Smooth muscle cell (in vitro differentiated cells): ENCODE results near the gene PDE2A. TPM values are rescaled to one million over a fixed set of nuclear protein-coding genes. Genes with fewer than 3 reads are reported as not detected.

Source experiments
- DNase-seq: peaks from one replicate; lab custom pipeline; 2025; ENCODE audit not compliant: unreplicated experiment; lab: John Stamatoyannopoulos, UW
- H2AFZ ChIP-seq: fragments of 200-600 bp; sonication (generic); 2 replicates; pipeline ENCODE4 v1.6.0; 2016; ENCODE audit warnings: antibody characterized with exemption, low read depth, mild to moderate bottlenecking
- H3F3A ChIP-seq: fragments of 200-600 bp; sonication (generic); 2 replicates; pipeline ENCODE4 v1.6.0; 2017; ENCODE audit warnings: antibody characterized with exemption, low read depth
- H3K27ac ChIP-seq: fragments of 200-600 bp; sonication (generic); 2 replicates; pipeline ENCODE4 v1.5.1; 2016; ENCODE audit warnings: low read depth, mild to moderate bottlenecking
- H3K27me3 ChIP-seq: fragments of 200-600 bp; sonication (generic); 2 replicates; pipeline ENCODE4 v1.6.1; 2016; ENCODE audit warnings: low read depth, mild to moderate bottlenecking
- H3K36me3 ChIP-seq: fragments of 200-600 bp; sonication (generic); 2 replicates; pipeline ENCODE4 v1.5.1; 2016; ENCODE audit warnings: low read depth
- H3K4me1 ChIP-seq: fragments of 200-600 bp; sonication (generic); 2 replicates; pipeline ENCODE4 v1.5.1; 2016; ENCODE audit warnings: low read depth
- H3K4me2 ChIP-seq: fragments of 200-600 bp; sonication (generic); 2 replicates; pipeline ENCODE4 v1.6.0; 2016; ENCODE audit warnings: mild to moderate bottlenecking
- H3K4me3 ChIP-seq: fragments of 200-600 bp; sonication (generic); 2 replicates; pipeline ENCODE4 v1.5.1; 2016; ENCODE audit warnings: mild to moderate bottlenecking
- H3K79me2 ChIP-seq: fragments of 200-600 bp; sonication (generic); 2 replicates; pipeline ENCODE4 v1.6.0; 2016; ENCODE audit warnings: low read depth, mild to moderate bottlenecking
- H3K9ac ChIP-seq: fragments of 200-600 bp; sonication (generic); 2 replicates; pipeline ENCODE4 v1.6.0; 2016; ENCODE audit warnings: low read depth
- H3K9me3 ChIP-seq: fragments of 200-600 bp; sonication (generic); replicated peaks from 2 replicates; pipeline ENCODE4 v1.5.1; 2016; ENCODE audit warnings: low read depth
- H4K20me1 ChIP-seq: fragments of 200-600 bp; sonication (generic); 2 replicates; pipeline ENCODE4 v1.6.0; 2016; ENCODE audit warnings: low read depth
- WGBS: methylation state at CpG from one replicate; pipeline ENCODE4 v1.1.7; 2016; ENCODE audit warnings: low lambda C conversion rate; 5-methylcytosine and 5-hydroxymethylcytosine counted together
- polyA plus RNA-seq: library from polyadenylated mRNA; unstranded; fragments of >200 nt; fragmentation: Nextera tagmentation; extraction: Ambion mirVana; gene quantifications from 2 replicates; pipeline ENCODE4 v1.2.1, GENCODE V29; 2016
- total RNA-seq: library from RNA; depleted of rRNA; stranded (reverse); fragments of >200 nt; gene quantifications from 2 replicates; pipeline ENCODE4 v1.2.3, GENCODE V29; 2014
- TF ChIP-seq, protein P1 (sequence below): fragments of 200-600 bp; sonication (generic); IDR thresholded peaks from 2 replicates; pipeline ENCODE4 v1.5.1; 2017; ENCODE audit warnings: borderline replicate concordance, mild to moderate bottlenecking, antibody characterized with exemption; ENCODE audit not compliant: insufficient read depth, poor library complexity, severe bottlenecking

Gene PDE2A
- total and polyA plus RNA-seq, 2 experiments from 2014 or later: 1.0 TPM; not detected in 1

DNA sequence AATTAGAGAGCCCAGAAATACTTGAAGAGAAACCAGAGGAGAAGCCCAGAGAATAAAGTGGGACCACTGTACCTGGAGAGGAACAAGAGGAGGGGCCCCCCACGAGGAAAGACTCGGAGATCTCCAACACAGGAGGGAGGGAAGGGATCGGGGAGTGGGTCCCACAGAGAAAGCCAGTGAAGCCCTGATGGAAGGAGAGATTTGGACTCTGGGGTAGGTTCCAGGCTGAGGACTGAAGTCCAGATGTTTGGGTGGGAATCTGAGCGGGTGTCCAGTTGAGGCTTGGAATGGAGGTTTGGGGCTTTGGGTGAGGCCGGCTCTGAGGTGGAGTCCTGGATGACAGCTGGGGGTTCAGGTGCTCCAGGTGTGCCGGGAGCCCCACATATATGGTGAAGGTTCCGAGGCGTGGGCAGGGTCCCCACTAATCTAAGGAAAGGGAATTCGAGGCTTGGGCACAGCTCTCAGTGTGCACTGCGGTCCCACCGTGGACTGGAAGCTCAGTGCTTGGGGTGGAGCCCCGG lies 32.6 kb downstream of the PDE2A start:
- no peak overlapping the region for H3K27ac ChIP-seq
- H3K9ac ChIP-seq: no peak overlapping the region
- H3K9me3 ChIP-seq: no peaks in the 10 kb centered on the region
- H4K20me1 ChIP-seq: no peaks in the 10 kb centered on the region
- no peak overlapping the region for H2AFZ ChIP-seq
- H3K4me3 ChIP-seq: no peak overlapping the region
- H3K27me3 ChIP-seq: peaks cover 45% of the 10 kb centered on the region
- no peaks in the 10 kb centered on the region for H3F3A ChIP-seq
- H3K4me1 ChIP-seq: peaks cover 5% of the 10 kb centered on the region
- no peak for DNase-seq
- WGBS: 61% methylated on average over 12 of the region's 12 CpGs
- TF ChIP-seq, protein P1, sequence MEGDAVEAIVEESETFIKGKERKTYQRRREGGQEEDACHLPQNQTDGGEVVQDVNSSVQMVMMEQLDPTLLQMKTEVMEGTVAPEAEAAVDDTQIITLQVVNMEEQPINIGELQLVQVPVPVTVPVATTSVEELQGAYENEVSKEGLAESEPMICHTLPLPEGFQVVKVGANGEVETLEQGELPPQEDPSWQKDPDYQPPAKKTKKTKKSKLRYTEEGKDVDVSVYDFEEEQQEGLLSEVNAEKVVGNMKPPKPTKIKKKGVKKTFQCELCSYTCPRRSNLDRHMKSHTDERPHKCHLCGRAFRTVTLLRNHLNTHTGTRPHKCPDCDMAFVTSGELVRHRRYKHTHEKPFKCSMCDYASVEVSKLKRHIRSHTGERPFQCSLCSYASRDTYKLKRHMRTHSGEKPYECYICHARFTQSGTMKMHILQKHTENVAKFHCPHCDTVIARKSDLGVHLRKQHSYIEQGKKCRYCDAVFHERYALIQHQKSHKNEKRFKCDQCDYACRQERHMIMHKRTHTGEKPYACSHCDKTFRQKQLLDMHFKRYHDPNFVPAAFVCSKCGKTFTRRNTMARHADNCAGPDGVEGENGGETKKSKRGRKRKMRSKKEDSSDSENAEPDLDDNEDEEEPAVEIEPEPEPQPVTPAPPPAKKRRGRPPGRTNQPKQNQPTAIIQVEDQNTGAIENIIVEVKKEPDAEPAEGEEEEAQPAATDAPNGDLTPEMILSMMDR: no peak
- H3K36me3 ChIP-seq: no peaks in the 10 kb centered on the region
- H3K4me2 ChIP-seq: peak overlapping the region; percentile 96
- no peaks in the 10 kb centered on the region for H3K79me2 ChIP-seq

DNA sequence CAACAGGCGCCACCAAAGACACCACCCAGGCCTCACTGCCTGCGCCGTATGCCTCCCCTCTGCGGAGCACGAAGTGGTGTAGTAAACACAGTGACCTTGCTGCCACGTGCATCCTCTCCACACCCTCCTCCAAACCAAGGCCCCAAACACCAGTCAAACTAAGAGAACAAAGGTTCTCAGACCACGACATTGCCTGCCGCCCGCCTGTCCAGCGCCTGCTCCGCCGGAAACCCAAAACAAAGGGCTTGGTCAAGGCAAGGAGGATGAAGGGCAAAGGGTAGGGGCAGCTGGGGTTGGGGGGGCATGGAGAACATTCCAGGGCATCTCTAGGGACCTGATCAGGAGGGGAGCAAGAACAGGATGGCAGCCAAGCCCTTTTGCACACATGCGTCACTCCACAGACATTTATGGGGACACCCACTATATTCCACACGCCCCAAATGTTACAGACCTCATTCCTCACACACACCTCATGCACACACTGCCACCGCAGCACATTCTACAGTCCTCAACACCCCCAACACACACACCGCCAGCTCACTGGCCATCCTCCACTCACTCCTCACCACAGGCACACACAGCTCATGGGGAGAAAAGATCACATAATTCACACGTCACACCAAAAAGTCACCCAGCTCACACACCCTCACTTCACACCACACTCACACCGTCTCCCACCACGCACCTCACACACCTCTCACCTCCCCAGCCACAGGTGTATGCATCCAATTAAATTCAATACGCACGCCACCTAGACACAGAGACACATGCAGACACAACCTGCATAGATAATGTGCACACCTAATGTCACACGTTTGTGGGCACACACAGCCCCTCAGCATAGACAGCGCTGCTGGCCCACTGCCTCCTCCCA lies 34.5 kb downstream of the PDE2A start:
- 90% methylated on average over 23 of the region's 23 CpGs for WGBS
- no peaks in the 10 kb centered on the region for H3F3A ChIP-seq
- H2AFZ ChIP-seq: no peak overlapping the region
- no peaks in the 10 kb centered on the region for H3K79me2 ChIP-seq
- H3K4me2 ChIP-seq: no peak overlapping the region
- no peak overlapping the region for H3K9ac ChIP-seq
- TF ChIP-seq, protein P1: no peak
- peaks cover 5% of the 10 kb centered on the region for H3K4me1 ChIP-seq
- DNase-seq: no peak
- no peaks in the 10 kb centered on the region for H4K20me1 ChIP-seq
- H3K27ac ChIP-seq: no peak overlapping the region
- no peak overlapping the region for H3K4me3 ChIP-seq
- H3K36me3 ChIP-seq: no peaks in the 10 kb centered on the region
- no peaks in the 10 kb centered on the region for H3K9me3 ChIP-seq
- H3K27me3 ChIP-seq: peaks cover 45% of the 10 kb centered on the region

DNA sequence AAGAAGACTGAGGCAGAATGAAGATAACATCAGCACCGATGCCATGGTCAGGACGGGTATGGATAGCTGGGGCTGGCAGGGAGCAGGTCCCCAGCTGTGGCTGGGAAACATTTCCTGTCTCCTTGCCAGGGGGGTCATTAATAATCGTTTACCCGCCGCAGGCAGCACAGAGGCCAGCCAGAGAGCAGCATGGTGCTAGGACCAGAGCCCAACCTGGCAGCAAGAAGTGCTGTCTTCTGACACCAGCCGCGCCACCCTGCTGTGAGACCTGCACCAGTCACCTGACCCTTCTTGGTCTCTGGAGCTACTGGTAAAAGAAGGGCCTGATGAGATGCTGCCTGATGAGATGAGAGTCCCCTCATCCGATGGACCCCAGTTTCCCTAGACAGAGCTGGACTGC lies 36.3 kb downstream of the PDE2A start:
- Histone ChIP-seq H3K79me2 (no peaks in the 10 kb centered on the region), H3K36me3 (no peaks in the 10 kb centered on the region), H3K4me1 (peaks cover 5% of the 10 kb centered on the region), H3K9ac (no peak overlapping the region), H2AFZ (no peak overlapping the region), H3K27me3 (peaks cover 45% of the 10 kb centered on the region), H3K4me3 (no peak overlapping the region), H4K20me1 (no peaks in the 10 kb centered on the region), H3K9me3 (no peaks in the 10 kb centered on the region), H3F3A (no peaks in the 10 kb centered on the region), H3K27ac (no peak overlapping the region), H3K4me2 (no peak overlapping the region)
- WGBS: 90% methylated on average over 8 of the region's 8 CpGs
- no peak for DNase-seq
- TF ChIP-seq, protein P1: no peak
